GM18508 (cell line): ENCODE results near the gene F12.
"Not testable (repeated sequence)": the region's sequence is repeated elsewhere in the genome, so short reads cannot be mapped to it uniquely, and the experiment has no call there.

ENCODE experiments used
- ATAC-seq: cut with Tn5 transposase; IDR thresholded peaks from one replicate; pipeline ENCODE4 v1.9.1; 2021; ENCODE audit warnings: moderate number of reproducible peaks; ENCODE audit not compliant: insufficient read depth, unreplicated experiment

The F12 gene

DNA sequence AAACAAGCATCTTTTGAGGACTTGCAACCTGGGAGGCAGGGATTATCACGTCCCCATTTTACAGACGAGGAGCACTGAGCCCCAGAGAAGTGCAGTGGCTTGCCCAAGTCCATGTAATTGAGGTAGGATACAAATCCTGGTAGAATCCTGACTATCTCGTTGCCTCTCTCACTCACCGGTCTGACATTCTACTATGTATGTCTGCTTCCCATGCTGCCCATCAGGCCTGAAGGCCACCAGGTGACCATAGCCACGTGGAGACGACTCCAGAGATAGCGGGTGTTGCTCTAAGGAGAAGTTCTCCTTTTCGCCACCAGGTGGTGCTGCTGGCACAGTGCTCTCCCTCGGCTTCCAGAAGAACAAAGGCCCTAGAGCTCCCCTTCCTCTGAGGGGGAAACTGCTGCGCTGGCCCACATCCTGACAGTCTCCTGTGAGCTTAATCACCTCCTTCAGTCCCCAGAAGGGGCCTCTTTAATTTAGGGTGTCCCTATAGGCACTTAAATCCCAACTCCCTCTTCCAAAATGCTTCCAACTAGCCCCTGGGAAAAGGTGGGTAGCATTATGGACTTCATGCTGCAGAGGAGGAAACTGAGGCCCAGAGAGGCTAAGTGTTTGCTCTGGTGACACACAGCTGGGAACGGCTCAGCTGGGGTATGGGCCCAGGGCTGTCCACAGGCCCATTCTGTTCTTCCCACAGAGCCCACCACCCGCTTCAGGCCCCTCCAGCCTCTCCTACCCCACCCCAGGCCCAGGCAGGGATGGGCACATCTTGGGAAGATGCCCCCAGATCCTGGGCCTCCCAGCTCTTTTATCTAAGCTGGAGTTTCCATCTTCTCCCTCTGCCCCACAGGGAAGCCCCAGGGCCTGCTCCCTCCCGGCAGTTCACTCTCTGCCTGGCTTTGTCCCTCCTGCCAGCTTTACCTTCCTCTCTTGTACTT lies 18.7 kb downstream of the F12 start:
- no peak for ATAC-seq

DNA sequence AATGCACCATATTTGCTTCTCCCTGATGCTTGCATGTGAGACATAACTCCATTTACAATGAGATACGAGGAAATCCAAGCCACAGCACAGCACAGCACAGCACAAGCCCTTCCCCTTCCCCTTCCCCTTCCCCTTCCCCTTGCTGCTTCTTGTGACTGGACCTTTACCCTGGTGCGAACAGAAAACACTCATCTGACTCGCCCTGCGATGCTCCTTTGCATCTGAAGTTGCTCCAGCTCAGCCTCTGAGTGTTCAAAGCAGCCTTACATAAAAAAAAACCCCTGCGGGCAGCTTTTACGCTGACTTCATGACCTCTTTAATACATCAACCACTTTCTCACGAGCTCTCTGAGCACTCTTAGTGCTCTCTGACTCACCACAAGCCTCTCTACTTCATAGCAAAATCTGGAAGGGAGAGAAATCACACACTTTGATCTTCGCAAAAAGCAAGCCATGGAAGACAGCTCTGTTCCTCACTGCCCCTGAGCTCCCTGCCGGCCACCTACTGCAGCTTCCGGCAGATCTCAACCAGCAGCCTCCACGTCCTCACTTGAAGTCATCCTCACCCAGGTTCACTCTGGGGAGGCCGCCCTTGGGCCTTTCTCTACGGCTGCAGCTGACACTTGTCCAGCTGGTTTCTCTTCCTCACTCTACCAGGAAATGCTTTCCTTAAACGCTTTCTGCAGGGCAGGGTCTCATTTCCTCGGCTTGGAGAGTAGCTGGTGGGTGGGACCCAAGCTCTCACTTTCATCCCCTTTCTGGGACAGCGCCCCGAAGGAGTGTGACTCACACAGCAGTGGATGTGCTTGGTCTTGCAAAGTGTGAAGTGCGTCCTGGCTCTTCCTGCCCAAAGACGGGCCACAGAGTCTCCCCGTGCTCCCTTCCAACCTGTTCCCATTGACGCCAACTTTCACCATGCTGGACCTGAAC lies 19.9 kb downstream of the F12 start:
- ATAC-seq, result no peak

DNA sequence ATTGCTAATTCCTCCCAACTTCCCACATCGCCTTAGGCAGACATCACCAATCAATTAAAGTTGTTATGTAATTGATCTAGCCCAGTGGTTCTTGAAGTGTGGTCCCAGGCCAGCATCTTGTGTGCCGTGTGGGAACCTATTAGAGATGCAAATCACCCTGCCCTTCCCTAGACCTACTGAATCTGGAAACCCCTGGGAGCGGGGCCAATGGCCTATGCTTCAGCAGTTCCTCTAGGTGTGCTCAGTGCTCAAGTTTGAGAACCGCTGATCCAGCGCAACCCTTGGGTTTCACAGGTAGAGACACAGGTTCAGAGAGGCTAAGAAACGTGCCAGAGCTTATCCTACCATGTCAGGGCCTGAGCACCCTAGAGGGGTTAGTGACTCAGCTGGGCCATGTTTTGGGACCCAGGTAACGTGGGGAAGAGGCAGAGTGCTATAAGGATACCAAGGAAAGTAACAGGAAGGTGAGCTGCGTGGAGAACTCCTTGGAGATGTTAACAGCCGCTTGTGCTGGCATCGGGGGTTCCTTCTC lies 20.8 kb downstream of the F12 start:
- ATAC-seq, result no peak

DNA sequence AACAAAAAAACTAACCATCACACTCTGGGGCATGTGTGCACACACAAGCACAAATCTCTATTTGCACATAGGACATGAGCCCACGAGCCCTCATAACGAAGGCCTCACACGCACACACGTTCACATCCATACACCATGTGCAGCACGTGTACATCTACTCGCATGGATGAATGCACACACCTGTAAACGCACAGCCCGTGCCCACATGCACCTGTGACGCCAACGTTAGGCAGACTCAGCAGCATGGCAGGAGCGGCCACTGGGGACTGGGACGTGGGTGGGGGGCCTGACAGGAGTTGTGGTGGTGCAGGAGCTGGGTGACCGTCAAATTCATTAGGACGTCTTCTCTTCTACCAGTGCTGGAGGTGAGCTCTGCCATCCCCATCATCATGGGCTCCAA lies 22.0 kb downstream of the F12 start:
- no peak for ATAC-seq

DNA sequence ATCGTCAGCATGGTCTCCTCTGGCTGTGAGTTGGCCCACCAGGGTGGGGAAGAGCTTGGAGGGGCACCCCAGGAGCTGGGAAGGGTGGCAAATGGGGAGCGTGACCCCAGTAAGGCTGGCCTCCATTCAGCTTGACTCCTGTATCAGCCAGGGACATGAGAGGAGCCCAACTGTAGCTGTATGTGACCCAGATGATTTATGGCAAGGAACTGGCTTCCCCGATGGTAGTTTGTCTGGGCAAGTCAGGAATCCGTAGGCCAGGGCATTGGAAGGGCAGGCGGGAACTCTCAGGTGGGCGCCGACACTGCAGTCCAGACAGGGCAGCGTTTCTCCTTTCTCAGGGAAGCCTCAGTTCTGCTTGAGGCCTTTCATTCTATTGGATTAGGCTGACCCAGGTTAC lies 22.8 kb downstream of the F12 start:
- ATAC-seq, result no peak

DNA sequence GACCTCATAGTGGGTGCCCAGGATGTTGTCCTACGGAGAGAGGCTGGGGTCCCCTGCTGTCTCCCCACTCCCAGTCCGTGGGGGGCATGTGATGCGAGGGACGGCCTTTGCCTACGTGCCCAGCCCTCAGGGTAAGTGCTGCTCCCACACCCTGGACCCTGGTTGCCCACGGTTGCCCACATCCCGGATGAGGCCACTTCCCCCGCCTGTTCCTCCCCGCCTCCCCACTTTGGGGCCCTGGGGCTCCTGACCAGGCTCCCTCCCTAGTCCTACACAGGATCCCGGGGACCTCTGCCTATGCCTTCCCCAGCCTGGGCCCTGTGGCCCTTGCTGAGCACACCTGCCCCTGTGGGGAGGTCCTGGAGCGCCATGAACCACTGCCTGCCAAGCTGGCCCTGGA lies 23.6 kb downstream of the F12 start:
- no peak for ATAC-seq

DNA sequence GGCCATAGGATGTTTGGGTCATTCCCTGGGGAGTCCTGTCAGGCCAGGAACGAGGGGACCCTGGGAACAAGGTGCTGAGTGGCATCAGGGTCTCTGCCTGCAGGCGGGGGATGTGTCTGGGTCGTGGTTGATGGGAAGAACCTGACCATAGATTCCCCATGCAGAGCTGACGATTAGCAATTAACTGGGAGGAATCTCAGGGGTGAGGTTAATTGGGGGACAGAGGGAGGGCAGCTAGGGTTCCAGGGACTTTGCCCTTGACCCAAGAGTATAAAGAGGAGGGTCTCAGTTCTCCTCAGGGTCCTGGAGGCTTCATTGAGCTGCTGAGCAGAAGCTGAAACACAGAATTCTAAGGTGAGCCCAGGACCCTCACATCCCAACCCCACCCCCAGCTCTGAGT lies 25.2 kb downstream of the F12 start, which contains the start of gene SLC34A1:
TSS of gene SLC34A1 (plus strand) at position 301 of the 400 bp plus-strand sequence. CDS start 1,308 bp downstream, outside the sequence.
- no peak for ATAC-seq

DNA sequence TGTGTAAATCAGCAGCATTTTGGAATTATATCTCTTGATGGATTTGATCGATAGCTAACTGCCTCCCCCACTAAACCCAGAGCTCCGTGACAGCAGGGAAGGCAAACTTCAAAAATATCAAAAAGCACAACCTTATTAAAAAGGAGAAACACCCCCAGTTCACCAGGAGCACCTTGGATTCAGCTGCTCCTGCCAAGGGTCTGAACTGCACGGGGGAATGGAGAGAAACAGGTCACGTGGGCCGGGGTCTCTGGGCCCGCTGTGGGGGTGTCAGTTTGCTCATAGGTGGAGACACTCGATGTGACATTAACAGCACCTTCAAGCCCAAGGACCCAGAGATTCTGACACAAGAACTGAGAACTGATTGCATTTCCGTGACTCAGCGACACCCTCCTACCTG lies 26.2 kb downstream of the F12 start:
- no peak for ATAC-seq

DNA sequence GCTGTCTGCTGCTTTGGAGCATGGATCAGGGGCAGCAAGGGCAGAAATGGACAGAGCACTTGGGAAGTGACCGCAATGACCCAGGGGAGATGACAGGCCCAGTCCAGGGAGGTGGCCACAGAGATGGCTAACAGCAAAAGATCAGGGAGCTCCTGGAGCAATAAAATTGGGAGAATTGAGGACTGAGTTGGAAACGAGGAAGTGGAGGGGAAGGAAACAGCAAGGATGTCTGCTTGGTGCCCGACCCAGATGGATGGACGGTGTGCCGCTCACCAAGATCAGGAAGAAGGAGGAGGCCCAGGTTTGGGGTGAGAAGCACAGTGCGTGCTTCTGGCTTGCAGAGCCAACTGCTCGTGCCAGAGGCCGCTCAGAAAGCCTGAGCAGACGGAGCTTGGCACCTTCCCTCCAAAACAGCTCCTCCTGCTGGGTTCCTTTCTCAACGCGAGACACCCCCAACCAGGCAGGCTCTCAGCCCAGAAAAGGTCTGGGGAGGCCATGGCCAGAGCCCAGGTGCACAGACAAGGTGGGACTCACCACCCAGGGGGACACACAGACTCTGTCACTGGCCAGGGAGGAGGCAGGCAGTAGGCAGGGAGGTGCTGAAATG lies 26.8 kb downstream of the F12 start:
- no peak for ATAC-seq

DNA sequence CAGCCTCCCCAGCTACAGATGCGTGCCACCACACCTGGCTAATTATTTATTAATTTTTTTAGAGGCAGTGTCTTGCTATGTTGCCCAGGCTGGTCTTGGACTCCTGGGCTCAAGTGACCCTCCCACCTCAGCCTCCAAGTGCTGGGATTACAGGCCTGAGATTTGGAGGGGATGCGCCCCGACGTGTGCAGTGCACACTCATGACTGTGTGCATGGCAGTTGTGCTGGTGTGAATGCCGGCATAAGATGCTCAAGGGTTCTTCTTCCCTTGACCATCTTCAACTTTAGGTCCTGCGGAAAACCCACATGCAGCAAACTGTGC lies 28.6 kb downstream of the F12 start:
- no peak for ATAC-seq

DNA sequence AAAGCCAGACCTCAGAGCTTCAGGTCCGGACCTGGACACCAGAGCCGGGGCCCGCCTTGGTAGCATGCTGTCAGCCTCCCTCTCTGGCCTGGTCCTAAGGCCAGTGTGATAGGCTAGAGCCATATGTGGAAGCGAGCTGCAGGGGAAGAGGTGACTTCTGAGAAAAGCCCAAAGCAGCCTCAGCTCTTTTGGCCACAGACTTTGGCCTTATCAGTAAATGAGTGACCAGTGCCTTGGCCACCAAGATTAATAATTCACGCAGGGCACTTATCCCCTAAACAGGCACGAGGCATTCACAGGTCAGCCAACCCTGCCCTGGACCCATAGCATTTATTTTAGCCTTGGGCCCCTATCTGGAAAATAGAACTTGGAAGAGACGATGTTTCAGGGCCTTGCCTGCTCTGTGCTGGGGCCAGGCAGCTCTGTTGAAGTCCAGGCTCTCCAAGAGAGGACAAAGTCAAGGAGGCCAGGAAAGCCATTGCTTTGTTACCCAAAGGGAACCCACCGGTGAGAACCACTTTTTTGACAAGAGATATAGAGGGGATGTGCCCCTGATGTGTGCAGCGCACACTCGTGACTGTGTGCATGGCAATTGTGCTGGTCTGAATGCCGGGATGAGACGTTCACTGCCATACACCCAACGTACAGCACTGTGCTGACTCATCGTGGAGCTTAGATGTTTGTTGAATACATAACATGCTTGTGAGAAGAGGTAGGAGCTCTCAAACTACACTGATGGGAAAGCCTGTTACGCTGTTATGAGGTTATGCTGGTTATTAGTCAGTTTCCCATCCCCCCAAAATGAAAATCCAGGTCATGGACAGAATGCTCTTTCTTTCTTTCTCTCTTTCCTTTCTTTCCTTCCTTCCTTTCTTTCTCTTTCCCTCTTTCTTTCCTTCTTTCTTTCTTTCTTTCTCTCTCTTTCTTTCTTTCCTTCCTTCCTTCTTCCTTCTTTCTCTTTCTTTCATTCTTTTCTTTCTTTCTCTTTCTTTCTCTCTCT lies 30.2 kb downstream of the F12 start:
- no peak for ATAC-seq

DNA sequence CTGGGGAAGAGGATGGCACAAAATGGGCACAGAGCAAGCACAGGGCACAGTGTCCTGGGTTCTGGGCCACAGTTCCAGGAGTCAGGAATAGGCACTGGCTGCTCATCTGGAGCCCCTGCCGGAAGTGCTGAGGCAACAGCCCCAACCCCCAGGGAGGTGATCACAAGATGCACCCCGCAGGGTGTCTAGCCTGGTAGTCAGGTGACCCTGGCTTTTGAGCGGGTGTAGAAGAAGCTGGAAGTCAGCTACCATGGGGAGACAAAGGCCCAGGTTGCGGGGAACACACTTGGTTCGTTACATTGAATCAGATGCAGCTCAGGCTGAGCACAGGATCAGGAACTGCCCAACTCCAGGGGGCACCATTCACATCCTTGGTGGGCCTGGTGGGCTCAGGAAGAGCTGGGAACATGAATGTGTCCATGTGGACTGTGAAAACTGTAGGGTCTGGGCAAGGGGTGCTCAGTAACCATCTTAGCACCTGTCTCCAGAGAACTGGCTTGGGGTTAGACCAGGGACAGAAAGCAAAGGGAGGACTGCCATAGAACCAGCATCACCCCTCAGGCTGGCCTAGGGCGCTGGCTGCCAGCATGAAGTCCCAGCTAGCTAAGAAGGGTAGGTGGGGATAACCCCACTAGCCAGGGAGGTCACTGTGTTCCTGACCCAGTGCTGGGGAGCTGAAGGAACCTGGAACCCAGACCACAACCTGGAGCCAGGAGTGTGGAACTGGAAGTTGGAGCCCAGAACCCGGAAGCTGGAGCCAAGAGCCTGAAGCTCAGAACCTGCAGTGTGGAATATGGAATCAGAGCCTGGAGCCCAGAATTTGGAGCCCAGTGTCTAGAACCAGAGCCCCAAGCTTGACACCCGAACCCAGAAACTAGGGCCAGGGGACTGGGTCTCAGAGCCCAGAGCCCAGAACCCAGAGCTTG lies 31.2 kb downstream of the F12 start:
- ATAC-seq, result no peak

DNA sequence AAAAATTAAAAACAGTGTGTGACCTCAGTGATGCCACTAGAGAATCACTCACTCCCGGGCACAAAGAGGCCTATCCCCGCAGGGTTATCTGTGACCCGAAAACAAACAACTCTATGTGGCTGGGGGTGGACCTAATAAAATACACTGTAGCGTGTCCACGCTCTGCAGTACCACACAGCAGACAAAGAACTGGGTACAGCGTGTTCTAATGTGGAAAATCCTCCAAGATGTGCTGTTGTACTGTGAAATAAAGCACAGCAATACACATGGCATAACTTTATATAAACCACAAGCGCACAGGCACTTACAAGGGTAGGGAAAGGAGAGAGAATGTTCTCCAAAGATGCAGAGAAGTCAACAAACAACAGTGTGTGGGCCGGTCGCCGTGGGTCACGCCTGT lies 33.3 kb downstream of the F12 start:
- no peak for ATAC-seq

DNA sequence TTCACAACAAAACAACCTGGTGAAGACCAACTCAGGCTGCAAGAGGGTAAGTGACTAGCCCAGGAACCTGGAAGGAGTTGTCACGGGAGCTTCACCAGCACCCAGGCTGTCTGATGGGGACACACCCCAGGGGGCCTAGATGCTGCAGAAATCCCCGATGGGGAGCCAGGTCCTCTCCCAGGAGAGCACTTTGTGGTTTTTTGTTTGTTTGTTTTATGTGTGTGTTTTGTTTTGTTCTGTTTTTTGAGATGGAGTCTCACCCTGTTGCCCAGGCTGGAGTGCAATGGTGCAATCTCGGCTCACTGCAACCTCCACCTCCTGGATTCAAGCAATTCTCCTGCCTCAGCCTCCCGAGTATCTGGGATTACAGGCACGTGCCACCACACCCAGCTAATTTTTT lies 33.8 kb downstream of the F12 start:
- ATAC-seq, result not testable (repeated sequence)

DNA sequence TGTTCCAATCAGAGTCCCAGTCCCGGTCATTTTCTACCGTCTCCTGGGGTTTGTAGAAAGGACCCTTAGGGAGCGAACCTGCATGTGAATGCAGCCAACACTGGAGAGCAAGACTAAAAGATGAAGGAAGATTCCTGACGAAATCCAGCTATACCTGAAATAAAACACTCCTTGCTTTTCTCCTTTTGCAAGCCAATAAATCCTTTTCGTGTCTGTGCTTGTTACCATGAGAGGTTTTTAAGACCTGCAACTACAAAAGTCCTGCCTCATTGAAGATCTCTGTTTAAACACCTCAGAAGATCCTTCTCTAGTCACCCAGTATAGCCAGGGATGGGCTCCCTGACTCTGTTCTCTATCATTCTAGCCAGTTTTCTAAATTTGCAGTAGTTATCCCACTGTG lies 35.2 kb downstream of the F12 start:
- no peak for ATAC-seq

DNA sequence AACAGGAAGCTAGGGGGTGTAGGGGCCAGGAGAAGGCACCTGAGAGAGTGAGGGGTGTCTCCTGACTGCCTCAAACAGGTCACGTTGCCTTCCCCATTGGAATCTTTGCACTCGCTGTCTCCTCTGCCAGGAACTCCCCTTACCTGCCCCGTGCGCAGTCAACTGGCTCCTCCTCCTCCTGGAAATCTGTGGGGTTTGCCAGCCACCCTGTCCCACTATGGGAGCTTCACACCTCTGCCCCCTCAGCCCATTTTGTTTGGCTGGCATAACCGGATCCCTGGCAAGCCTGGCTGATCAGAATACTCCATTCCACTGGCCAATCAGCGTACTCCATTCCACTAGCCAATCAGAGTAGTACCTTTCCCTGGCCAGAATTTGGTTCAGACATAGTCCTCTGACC lies 35.6 kb downstream of the F12 start:
- ATAC-seq, result no peak

DNA sequence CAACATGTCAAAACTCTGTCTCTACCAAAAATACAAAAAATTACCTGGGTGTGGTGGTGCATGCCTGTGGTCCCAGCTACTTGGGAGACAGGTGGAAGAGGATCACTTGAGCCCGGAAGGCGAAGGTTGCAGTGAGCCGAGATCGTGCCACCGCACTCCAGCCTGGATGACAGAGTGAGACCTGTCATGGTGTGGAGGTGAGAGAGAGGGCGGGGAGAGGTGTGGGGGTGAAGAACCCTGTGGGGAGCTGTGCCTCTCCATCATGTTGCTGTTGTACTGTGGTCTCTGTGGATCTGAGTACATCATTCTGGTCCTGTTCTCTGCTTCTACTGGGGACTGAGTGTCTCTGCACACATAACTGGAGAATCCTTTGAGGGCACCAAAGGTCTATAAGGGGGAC lies 36.5 kb downstream of the F12 start:
- ATAC-seq, result no peak
